Measurements from ENCODE around the gene SLC25A12. TPM values are rescaled to one million over a fixed set of nuclear protein-coding genes. Genes with fewer than 3 reads are reported as not detected.

Gene SLC25A12
- total RNA-seq, 1 experiment from 2014 or later, result 19.5 TPM

- no peak for DNase-seq
Measured at GRCh38 chr2:171852366-171852888, 41.6 kb downstream of the SLC25A12 start.

GRCh38 chr2:171847627-171848026 lies 46.4 kb downstream of the SLC25A12 start:
- no peaks in the 10 kb centered on the region for H3K27me3 ChIP-seq
- no peaks in the 10 kb centered on the region for H3K36me3 ChIP-seq
- no peak for DNase-seq
- no peak overlapping the region for H3K4me3 ChIP-seq
- no peaks in the 10 kb centered on the region for H3K9me3 ChIP-seq

More at GRCh38 chr2:171852366-171852888, 41.6 kb downstream of the SLC25A12 start:
- H3K36me3 ChIP-seq, result peaks cover 13% of the 10 kb centered on the region
- no peaks in the 10 kb centered on the region for H3K27me3 ChIP-seq
- H3K4me3 ChIP-seq, result no peak overlapping the region
- H3K9me3 ChIP-seq, result no peaks in the 10 kb centered on the region

- H3K9me3 ChIP-seq, result no peaks in the 10 kb centered on the region
- no peak for DNase-seq
- H3K36me3 ChIP-seq, result peaks cover 1% of the 10 kb centered on the region; the same call in 1 of the 2 replicates
- H3K27me3 ChIP-seq, result no peaks in the 10 kb centered on the region
- no peak overlapping the region for H3K4me3 ChIP-seq
Measured at GRCh38 chr2:171846894-171847293, 47.1 kb downstream of the SLC25A12 start.

- H3K4me3 ChIP-seq, result no peak overlapping the region
- no peak for DNase-seq
- no peaks in the 10 kb centered on the region for H3K27me3 ChIP-seq
- H3K9me3 ChIP-seq, result no peaks in the 10 kb centered on the region
- peaks cover 16% of the 10 kb centered on the region for H3K36me3 ChIP-seq
Measured at GRCh38 chr2:171841996-171842395, 52.0 kb downstream of the SLC25A12 start.

- no peaks in the 10 kb centered on the region for H3K9me3 ChIP-seq
- H3K4me3 ChIP-seq, result no peak overlapping the region
- H3K36me3 ChIP-seq, result peaks cover 59% of the 10 kb centered on the region
- DNase-seq, result no peak
- no peaks in the 10 kb centered on the region for H3K27me3 ChIP-seq
Measured at GRCh38 chr2:171837736-171838135, 56.3 kb downstream of the SLC25A12 start.

- H3K27me3 ChIP-seq, result no peaks in the 10 kb centered on the region
- H3K4me3 ChIP-seq, result no peak overlapping the region
- no peak for DNase-seq
- peaks cover 13% of the 10 kb centered on the region for H3K9me3 ChIP-seq
- peaks cover 66% of the 10 kb centered on the region for H3K36me3 ChIP-seq
Measured at GRCh38 chr2:171836146-171836910, 57.7 kb downstream of the SLC25A12 start.

GRCh38 chr2:171835386-171835785 lies 58.7 kb downstream of the SLC25A12 start:
- Histone ChIP-seq H3K9me3 (peaks cover 18% of the 10 kb centered on the region), H3K36me3 (peaks cover 75% of the 10 kb centered on the region), H3K4me3 (no peak overlapping the region), H3K27me3 (no peaks in the 10 kb centered on the region)
- no peak for DNase-seq

GRCh38 chr2:171834286-171834685 lies 59.8 kb downstream of the SLC25A12 start:
- peaks cover 76% of the 10 kb centered on the region for H3K36me3 ChIP-seq
- no peak for DNase-seq
- peaks cover 18% of the 10 kb centered on the region for H3K9me3 ChIP-seq
- no peaks in the 10 kb centered on the region for H3K27me3 ChIP-seq
- no peak overlapping the region for H3K4me3 ChIP-seq

- peaks cover 18% of the 10 kb centered on the region for H3K9me3 ChIP-seq
- no peak for DNase-seq
- H3K36me3 ChIP-seq, result peaks cover 72% of the 10 kb centered on the region
- no peaks in the 10 kb centered on the region for H3K27me3 ChIP-seq
- H3K4me3 ChIP-seq, result no peak overlapping the region
Measured at GRCh38 chr2:171832489-171832888, 61.6 kb downstream of the SLC25A12 start.

- no peak overlapping the region for H3K4me3 ChIP-seq
- no peaks in the 10 kb centered on the region for H3K27me3 ChIP-seq
- H3K9me3 ChIP-seq, result peaks cover 18% of the 10 kb centered on the region
- H3K36me3 ChIP-seq, result peaks cover 49% of the 10 kb centered on the region
- no peak for DNase-seq
Measured at GRCh38 chr2:171830039-171830438, 64.0 kb downstream of the SLC25A12 start.

GRCh38 chr2:171824086-171824485 lies 70.0 kb downstream of the SLC25A12 start:
- Histone ChIP-seq H3K9me3 (no peaks in the 10 kb centered on the region), H3K4me3 (no peak overlapping the region), H3K27me3 (no peaks in the 10 kb centered on the region), H3K36me3 (peaks cover 2% of the 10 kb centered on the region)
- DNase-seq, result no peak

GRCh38 chr2:171822525-171823322 lies 71.3 kb downstream of the SLC25A12 start:
- no peaks in the 10 kb centered on the region for H3K27me3 ChIP-seq
- no peaks in the 10 kb centered on the region; the same call in 1 of the 2 replicates for H3K9me3 ChIP-seq
- no peak for DNase-seq
- peaks cover 2% of the 10 kb centered on the region for H3K36me3 ChIP-seq
- H3K4me3 ChIP-seq, result no peak overlapping the region

- no peaks in the 10 kb centered on the region; the same call in 1 of the 2 replicates for H3K36me3 ChIP-seq
- H3K9me3 ChIP-seq, result no peaks in the 10 kb centered on the region; the same call in 1 of the 2 replicates
- no peak for DNase-seq
- no peaks in the 10 kb centered on the region for H3K27me3 ChIP-seq
- H3K4me3 ChIP-seq, result no peak overlapping the region
Measured at GRCh38 chr2:171819453-171819852, 74.6 kb downstream of the SLC25A12 start.

GRCh38 chr2:171814883-171815282 lies 79.2 kb downstream of the SLC25A12 start:
- Histone ChIP-seq H3K27me3 (no peaks in the 10 kb centered on the region), H3K9me3 (no peaks in the 10 kb centered on the region; the same call in 1 of the 2 replicates), H3K36me3 (peaks cover 2% of the 10 kb centered on the region; the same call in 1 of the 2 replicates), H3K4me3 (no peak overlapping the region)
- DNase-seq, result no peak

- Histone ChIP-seq H3K27me3 (no peaks in the 10 kb centered on the region), H3K4me3 (no peak overlapping the region), H3K9me3 (no peaks in the 10 kb centered on the region; the same call in 1 of the 2 replicates), H3K36me3 (peaks cover 7% of the 10 kb centered on the region)
- no peak for DNase-seq
Measured at GRCh38 chr2:171814174-171814573, 79.9 kb downstream of the SLC25A12 start.

- Histone ChIP-seq H3K27me3 (no peaks in the 10 kb centered on the region), H3K9me3 (no peaks in the 10 kb centered on the region; the same call in 1 of the 2 replicates), H3K4me3 (no peak overlapping the region), H3K36me3 (peaks cover 11% of the 10 kb centered on the region)
- no peak for DNase-seq
Measured at GRCh38 chr2:171813729-171814128, 80.3 kb downstream of the SLC25A12 start.

- no peak overlapping the region for H3K4me3 ChIP-seq
- DNase-seq, result no peak
- no peaks in the 10 kb centered on the region for H3K27me3 ChIP-seq
- no peaks in the 10 kb centered on the region; the same call in 1 of the 2 replicates for H3K9me3 ChIP-seq
- peaks cover 11% of the 10 kb centered on the region for H3K36me3 ChIP-seq
Measured at GRCh38 chr2:171813126-171813525, 80.9 kb downstream of the SLC25A12 start.
